HG02610 (cell line): ENCODE data around the gene DNAH1.

ENCODE experiments used
- ATAC-seq: cut with Tn5 transposase; IDR thresholded peaks from one replicate; pipeline ENCODE4 v1.9.1; 2021; ENCODE audit warnings: mild to moderate bottlenecking, moderate library complexity; ENCODE audit not compliant: unreplicated experiment

Gene DNAH1

GRCh38 chr3:52431459-52432223 is 115.5 kb downstream of the DNAH1 start:
- no peak for ATAC-seq

GRCh38 chr3:52432225-52432624 is 116.1 kb downstream of the DNAH1 start:
- ATAC-seq, result no peak

- ATAC-seq, result no peak
Measured at GRCh38 chr3:52432691-52433141, 116.6 kb downstream of the DNAH1 start.

- ATAC-seq, result no peak
Measured at GRCh38 chr3:52433328-52433995, 117.3 kb downstream of the DNAH1 start.

- no peak for ATAC-seq
Measured at GRCh38 chr3:52433996-52434479, 117.9 kb downstream of the DNAH1 start.

- no peak for ATAC-seq
Measured at GRCh38 chr3:52434491-52435115, 118.5 kb downstream of the DNAH1 start.

- ATAC-seq, result no peak
Measured at GRCh38 chr3:52435246-52436101, 119.4 kb downstream of the DNAH1 start.

- ATAC-seq, result no peak
Measured at GRCh38 chr3:52436500-52437149, 120.5 kb downstream of the DNAH1 start.

GRCh38 chr3:52437326-52438103 is 121.4 kb downstream of the DNAH1 start:
- no peak for ATAC-seq

GRCh38 chr3:52438104-52438376 is 121.9 kb downstream of the DNAH1 start:
- no peak for ATAC-seq

- no peak for ATAC-seq
Measured at GRCh38 chr3:52438579-52439425, 122.7 kb downstream of the DNAH1 start.

GRCh38 chr3:52439426-52440248 is 123.5 kb downstream of the DNAH1 start:
- no peak for ATAC-seq

GRCh38 chr3:52440249-52440551 is 124.1 kb downstream of the DNAH1 start:
- no peak for ATAC-seq

GRCh38 chr3:52440671-52441070 is 124.6 kb downstream of the DNAH1 start:
- ATAC-seq, result no peak

- no peak for ATAC-seq
Measured at GRCh38 chr3:52441091-52441771, 125.1 kb downstream of the DNAH1 start.

- ATAC-seq, result no peak
Measured at GRCh38 chr3:52441772-52442332, 125.7 kb downstream of the DNAH1 start.
